Measurements from ENCODE around the gene SMAGP. TPM values are rescaled to one million over a fixed set of nuclear protein-coding genes. Genes with fewer than 3 reads are reported as not detected.
"Not testable (repeated sequence)": the region's sequence is repeated elsewhere in the genome, so short reads cannot be mapped to it uniquely, and the experiment has no call there.

The SMAGP gene
- total RNA-seq, 1 donor = 5.2 TPM

GRCh38 chr12:51222461-51222860 is 47.8 kb downstream of the SMAGP start:
- no peak overlapping the region for H3K4me3 ChIP-seq (ENCODE audit: low read depth, low read length)
- no peak for TF ChIP-seq CTCF (IDR thresholded peaks at IDR 0.05; ENCODE audit: insufficient read depth, low read depth, low read length)
- DNase-seq (ENCODE audit: low read depth) = peak; percentile 31

- DNase-seq (ENCODE audit: low read depth); H3K4me3 ChIP-seq (ENCODE audit: low read depth, low read length): not testable (repeated sequence)
Observed at GRCh38 chr12:51219857-51220256, 50.4 kb downstream of the SMAGP start.

GRCh38 chr12:51219322-51219721 is 50.9 kb downstream of the SMAGP start:
- DNase-seq (ENCODE audit: low read depth) = no peak
- no peak overlapping the region for H3K4me3 ChIP-seq (ENCODE audit: low read depth, low read length)
- TF ChIP-seq CTCF (IDR thresholded peaks at IDR 0.05; ENCODE audit: insufficient read depth, low read depth, low read length) = no peak

GRCh38 chr12:51218607-51219161 is 51.5 kb downstream of the SMAGP start:
- TF ChIP-seq CTCF (IDR thresholded peaks at IDR 0.05; ENCODE audit: insufficient read depth, low read depth, low read length) = no peak
- peak overlapping the region; percentile 77 for H3K4me3 ChIP-seq (ENCODE audit: low read depth, low read length)
- no peak for DNase-seq (ENCODE audit: low read depth)

GRCh38 chr12:51217968-51218606 is 52.1 kb downstream of the SMAGP start, which contains the start of gene POU6F1:
Gene POU6F1 (minus strand): TSS chr12:51218062. CDS start chr12:51206836, 11,226 bp downstream.
- peak; percentile 62 for TF ChIP-seq CTCF (IDR thresholded peaks at IDR 0.05; ENCODE audit: insufficient read depth, low read depth, low read length)
- DNase-seq (ENCODE audit: low read depth) = peak; percentile 76
- H3K4me3 ChIP-seq (ENCODE audit: low read depth, low read length) = peak within 1 kb of the TSS; percentile 77

GRCh38 chr12:51217133-51217967 is 52.9 kb downstream of the SMAGP start:
- peak overlapping the region; percentile 77 for H3K4me3 ChIP-seq (ENCODE audit: low read depth, low read length)
- peak; percentile 8 for DNase-seq (ENCODE audit: low read depth)
- peak; percentile 13 for TF ChIP-seq CTCF (IDR thresholded peaks at IDR 0.05; ENCODE audit: insufficient read depth, low read depth, low read length)

GRCh38 chr12:51216642-51217041 is 53.6 kb downstream of the SMAGP start:
- TF ChIP-seq CTCF (IDR thresholded peaks at IDR 0.05; ENCODE audit: insufficient read depth, low read depth, low read length) = no peak
- H3K4me3 ChIP-seq (ENCODE audit: low read depth, low read length) = peak overlapping the region; percentile 77
- DNase-seq (ENCODE audit: low read depth) = no peak

All from fibroblast of villous mesenchyme (primary cell).